DMS53 treated with DMSO at 0.1 percent for 48 hours (cell line): ENCODE measurements around the gene VSIG10L2.

Experiments
- DNase-seq: peaks from one replicate; lab custom pipeline; 2025; ENCODE audit not compliant: unreplicated experiment; lab: John Stamatoyannopoulos, UW

VSIG10L2 gene

DNA sequence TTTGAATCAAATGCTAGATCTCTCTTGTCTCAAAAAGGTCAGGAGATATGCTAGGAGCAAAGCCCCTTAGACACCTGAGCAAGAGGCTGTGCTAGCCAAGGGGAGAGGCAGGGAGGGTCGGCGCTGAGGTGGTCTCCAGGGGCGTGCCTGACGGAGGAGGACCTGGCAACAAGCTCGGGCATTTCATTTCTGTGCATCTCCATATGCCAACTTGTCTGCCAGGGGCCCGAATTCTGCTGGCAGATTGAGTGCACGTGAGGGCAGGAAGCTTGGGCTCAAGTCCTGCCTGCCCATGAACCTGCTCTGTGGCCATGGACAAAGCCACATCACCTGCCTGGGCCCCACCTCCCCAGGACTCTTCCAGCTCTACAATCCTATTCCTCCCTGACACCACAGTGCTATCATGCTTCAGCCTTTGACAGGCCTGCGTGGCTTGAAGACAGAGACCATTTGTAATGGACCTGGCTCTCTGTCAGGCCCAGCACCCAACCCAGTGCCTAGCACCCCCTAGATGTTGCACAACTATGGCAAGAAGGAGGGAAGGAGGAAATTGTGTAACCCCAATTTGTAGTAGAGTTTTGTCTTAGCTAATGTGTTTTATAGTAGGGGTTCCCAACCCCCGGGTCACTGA, 16.3 kb upstream of the VSIG10L2 start:
- DNase-seq: no peak

DNA sequence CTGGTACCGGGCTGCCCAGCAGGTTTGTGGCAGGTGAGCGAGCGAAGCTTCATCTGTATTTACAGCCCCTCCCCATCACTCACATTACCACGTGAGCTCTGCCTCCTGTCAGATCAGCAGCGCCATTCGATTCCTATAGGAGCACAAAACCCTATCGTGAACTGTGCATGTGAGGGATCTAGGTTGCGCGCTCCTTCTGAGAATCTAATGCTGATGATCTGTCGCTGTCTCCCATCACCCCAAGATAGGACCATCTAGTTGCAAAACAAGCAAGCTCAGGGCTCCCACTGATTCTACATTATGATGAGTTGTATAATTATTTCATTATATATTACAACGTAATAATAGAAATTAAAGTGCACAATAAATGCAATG, 15.8 kb upstream of the VSIG10L2 start:
- DNase-seq: no peak

DNA sequence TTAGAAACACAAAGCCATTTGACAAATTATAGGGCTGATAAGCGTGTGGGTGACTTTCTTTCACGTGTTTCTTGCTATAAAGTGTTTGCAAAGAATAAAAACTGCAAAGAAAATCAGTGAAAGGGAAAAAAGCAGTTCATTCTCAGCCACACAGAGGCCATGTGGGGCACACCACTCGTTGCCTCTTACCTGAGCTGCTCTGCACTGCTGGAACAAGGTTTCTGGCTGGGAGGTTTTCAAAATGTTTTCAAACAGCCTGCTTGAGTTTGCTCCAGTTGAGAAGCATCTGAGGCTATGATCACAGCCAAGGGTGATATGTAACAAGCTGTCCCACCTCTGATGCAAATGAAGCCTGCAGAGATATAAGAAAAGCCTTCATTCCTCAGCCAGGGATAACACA, 14.7 kb upstream of the VSIG10L2 start:
- DNase-seq: no peak

DNA sequence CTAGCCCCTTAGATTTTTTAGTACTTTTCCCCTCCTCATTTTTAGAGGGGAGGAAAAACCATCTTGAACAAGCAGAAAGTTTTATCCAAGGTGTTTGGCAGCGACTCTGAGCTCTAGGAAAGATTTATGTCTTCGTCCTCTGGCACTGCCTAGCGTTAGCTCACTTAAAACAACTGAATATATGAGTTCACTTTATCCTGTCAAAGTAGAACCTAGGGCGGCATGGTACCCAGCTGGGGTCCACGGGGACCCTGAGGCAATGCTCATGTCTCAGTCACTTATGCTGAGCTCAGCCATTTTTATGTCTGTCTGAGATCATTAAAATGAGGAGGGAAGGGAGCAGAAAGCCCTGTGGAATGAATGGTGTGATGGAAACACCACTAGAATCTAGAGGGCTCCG, 14.2 kb upstream of the VSIG10L2 start:
- no peak for DNase-seq

DNA sequence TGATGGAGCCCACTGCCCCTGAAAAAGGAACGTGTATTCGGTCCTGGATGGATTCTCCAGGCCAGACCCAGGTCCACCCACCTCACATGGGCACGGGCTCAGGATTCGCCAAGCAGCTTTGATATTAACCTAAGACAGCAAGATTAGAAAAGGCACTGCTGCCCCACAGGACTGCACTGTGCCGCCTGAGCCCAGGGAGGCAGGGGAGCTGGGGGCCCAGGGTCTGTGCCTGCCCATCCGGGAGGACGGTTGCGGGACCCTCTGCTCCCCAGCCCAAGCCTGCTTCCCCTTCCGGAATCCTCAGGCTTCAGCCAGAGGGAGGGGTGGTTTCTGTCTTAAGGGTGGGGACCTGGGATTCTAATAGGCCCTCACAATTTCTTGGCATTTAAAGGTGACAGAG, 13.5 kb upstream of the VSIG10L2 start:
- no peak for DNase-seq

DNA sequence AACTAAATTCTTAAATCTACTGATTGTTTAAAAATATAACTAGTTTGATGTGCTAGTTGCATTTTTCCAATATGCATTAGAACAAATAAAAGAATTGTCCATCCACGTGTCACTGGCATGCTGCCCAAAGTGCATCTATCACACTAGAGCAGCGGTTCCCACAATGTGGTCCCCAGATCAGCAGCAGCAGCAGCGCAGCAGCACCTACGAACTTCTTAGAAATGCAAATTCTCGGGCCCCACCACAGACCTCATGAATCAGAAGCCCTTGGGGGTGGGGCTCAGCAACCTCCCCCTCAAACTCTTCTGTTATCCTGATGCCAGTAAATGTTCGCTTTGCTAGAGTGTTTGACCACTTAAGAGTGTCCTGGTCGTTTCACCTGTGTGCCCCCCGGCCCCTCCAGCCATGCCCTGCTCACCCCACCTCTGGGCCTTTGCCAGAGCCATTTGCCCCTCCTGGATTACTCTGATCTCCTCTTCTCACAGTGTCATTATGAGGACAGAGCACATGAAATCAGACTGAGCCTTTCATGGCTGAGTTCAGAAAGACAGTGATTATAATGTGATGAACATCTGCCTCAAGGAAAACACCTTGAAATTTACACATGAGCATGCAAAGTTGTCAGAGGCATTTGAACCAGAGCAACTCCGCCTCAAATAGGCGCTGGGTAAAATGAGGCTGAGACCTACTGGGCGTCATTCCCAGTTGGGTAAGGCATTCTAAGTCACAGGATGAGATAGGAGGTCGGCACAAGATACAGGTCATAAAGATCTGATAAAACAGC, 12.6 kb upstream of the VSIG10L2 start:
- no peak for DNase-seq

GRCh38 chr11:125934473-125934872, 11.4 kb upstream of the VSIG10L2 start:
- DNase-seq: no peak

- DNase-seq: no peak
These were observed 10.8 kb upstream of the VSIG10L2 start for GRCh38 chr11:125935056-125935455.

- DNase-seq: no peak
These were observed 10.1 kb upstream of the VSIG10L2 start for GRCh38 chr11:125935618-125936199.

DNA sequence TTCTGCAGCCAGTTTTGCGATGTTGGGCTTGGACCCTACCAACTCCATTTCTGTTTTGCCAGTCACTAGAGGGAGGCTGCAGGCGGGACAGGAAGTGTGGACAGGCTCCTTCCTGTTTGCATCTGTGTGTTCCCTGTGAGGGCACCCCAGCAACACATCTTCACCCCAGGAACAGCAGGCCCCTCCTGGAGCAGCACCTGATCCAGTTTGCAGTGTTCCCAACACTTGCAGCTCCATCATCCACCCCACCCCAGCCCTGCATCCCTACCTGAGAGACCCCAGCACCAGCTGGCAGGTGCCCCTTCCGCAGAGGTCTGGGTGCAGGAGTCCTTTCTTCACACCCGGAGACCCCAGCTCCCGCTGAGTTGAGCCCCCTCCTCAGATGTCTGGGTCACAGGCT, 7.4 kb upstream of the VSIG10L2 start:
- no peak for DNase-seq

GRCh38 chr11:125939081-125939521, 6.7 kb upstream of the VSIG10L2 start:
- DNase-seq: no peak

- DNase-seq: no peak
These were observed 5.7 kb upstream of the VSIG10L2 start for GRCh38 chr11:125940145-125940544.

DNA sequence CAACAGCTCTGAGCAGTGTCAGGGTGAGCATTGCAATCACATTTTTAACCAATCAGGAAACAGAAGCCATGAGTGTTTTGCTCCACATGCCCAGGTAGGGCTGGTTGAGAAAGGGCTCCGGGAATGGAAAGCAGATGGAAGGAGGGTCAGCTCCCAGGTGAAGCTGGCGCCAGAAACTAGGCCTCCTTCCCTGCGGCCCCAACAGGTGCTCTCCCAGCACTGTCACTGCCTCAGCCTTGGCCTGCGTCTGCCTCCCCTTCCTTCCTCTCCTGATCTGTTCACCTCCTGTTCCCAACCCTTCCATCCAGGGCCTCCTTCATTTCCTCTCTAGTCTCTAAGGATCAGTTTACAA, 4.6 kb upstream of the VSIG10L2 start:
- DNase-seq: no peak

DNA sequence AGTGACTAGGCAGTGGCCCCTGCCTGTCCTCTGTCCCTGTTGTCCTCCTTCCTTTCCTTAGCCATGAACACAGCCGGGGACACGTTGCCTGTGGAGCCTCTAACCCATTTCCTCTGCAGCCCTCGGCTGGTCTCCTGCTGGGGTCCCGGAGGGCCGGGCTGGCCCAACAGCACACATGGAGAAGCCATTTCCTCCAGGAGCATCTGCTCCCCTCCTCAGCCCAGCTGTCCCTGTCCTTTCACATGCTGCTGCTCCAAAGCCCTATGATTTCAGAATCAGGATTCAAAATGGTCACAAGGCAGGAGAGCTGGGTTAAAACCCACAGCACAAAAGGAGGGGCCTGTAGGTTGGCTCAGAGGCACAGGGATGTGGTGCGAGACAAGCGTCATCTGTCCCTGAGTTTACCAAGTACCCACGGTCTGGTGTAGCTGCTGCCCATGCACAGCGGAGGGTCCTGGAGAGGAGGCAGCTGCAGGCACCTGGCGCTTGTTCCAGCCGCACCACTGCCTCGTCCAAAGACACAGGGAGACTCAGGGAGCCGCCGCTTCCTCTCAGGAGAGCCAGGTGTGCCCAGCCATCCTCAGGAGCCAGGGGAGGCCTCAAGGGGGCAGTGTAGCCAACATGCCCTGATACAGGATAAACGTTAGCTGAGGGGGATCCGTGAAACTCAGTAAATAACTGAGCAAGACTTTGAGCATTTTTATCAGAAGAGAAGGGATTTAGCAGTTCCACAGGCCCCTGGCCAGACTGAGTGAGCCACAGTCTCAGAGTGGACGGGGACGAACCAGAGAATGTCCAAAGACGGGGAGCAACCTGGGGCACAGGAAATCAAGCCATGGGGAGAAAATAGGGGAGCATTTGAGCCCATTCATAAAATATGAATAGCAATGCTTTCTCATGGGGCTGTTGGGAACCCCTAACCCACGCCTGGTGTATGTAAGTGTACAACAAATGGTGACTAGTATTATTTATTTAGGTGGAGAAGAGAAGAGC, 3.9 kb upstream of the VSIG10L2 start:
- peak; percentile 88 for DNase-seq

DNA sequence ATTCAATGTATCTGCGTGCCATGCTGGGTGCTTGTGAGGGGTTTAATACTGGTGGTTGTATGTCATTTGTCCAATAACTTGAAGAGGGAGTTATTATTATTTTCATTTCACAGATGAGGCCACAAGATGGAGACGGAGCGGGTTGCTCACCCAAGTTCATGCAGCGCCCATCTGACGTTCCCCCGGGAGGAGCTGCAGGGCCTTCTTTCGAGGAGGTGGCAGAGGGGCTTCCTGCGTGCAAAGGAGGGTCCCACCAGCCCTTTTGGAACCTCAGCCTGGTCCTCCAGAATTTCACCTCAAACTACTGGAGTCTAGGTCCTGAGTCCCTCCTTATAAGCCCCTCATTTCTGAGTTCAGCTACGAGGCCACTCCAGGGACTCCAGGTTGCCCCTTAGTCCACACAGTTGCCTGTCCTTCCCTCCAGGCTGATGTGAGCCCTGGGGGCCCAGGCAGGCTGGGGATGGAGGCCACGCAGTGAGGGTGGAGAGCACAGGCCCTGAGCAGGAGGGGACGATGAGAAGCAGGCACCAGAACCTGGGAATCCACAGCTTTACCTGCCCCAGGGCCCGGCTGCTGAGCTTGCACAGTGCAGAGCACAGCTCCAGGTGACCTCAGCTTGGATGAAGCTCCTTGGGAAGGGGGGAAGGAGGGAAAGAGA, 2.9 kb upstream of the VSIG10L2 start:
- no peak for DNase-seq

GRCh38 chr11:125943661-125944349, 2.0 kb upstream of the VSIG10L2 start:
- DNase-seq: no peak

- DNase-seq: no peak
These were observed 1.4 kb upstream of the VSIG10L2 start for GRCh38 chr11:125944350-125945010.

DNA sequence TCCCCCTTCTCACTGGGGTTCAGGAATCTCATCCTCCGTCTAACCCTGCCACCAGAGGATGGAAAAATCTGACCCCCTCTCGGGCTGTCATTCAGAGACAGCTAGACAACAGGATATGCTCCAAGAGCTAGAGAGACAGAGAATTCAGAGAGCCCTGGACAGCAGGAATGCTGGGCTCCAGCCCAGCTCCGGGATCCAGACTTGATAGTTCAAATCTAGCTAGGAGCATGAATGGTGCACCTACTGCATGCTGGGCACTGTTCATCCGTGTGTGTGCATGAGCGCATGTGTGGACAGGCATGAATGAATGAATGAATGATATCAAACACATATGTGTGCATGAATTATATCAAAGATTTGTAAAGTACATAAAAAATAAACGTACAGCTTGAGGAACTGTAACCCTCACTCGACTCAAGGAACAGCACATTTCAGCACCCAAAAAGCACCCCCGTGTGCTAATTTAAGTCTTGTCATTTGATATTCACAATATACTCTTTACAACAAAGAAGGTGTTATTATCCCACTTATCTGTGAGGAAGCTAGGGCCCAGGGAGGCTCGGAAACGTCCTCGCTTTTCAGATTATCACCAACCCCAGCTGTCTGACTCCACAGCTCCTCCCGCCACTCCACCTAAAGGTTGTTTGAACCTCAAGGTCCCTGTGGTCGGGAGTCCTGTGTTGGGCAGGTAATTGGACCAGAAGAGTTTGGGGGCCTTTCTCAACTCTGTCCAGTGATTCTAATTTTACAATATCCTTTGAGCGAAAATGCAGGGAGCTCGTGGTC, 640 bp upstream of the VSIG10L2 start:
- DNase-seq: peak; percentile 41
